ENCODE results near the gene COTL1.

The COTL1 gene

GRCh38 chr16:84617791-84618580 lies at the start of gene COTL1:
Gene COTL1 (minus strand): TSS chr16:84618078. CDS start chr16:84617914, 164 bp downstream.
- DNase-seq, result peak; percentile 74

GRCh38 chr16:84665843-84666242 lies 48.0 kb upstream of the COTL1 start:
- DNase-seq, result no peak

GRCh38 chr16:84665359-84665758 lies 47.5 kb upstream of the COTL1 start:
- no peak for DNase-seq

GRCh38 chr16:84663433-84664101 lies 45.7 kb upstream of the COTL1 start:
- no peak for DNase-seq

DNA sequence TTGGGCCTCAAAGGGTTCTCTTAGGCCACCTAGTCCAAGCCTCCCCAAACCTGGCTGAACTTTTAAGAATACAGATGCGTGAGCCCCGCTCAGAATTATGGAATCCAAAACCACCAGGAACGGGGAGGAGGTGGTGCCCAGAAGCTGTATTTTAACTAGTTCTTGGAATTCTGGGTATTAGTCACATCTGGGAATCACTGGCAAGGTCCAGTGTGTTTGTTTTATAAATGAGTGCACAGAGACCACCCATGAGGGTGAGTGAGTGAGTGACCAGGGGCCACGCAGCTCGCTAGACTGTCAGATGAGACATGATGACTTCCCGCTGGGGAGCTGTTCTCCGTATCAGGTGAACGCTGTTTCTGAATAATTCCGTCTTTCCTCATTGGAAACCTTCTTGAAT lies 44.6 kb upstream of the COTL1 start:
- no peak for DNase-seq

GRCh38 chr16:84661418-84662060 lies 43.7 kb upstream of the COTL1 start:
- no peak for DNase-seq

GRCh38 chr16:84660973-84661372 lies 43.1 kb upstream of the COTL1 start:
- no peak for DNase-seq

GRCh38 chr16:84659656-84660300 lies 41.9 kb upstream of the COTL1 start:
- DNase-seq, result no peak

GRCh38 chr16:84658690-84659089 lies 40.8 kb upstream of the COTL1 start:
- no peak for DNase-seq

DNA sequence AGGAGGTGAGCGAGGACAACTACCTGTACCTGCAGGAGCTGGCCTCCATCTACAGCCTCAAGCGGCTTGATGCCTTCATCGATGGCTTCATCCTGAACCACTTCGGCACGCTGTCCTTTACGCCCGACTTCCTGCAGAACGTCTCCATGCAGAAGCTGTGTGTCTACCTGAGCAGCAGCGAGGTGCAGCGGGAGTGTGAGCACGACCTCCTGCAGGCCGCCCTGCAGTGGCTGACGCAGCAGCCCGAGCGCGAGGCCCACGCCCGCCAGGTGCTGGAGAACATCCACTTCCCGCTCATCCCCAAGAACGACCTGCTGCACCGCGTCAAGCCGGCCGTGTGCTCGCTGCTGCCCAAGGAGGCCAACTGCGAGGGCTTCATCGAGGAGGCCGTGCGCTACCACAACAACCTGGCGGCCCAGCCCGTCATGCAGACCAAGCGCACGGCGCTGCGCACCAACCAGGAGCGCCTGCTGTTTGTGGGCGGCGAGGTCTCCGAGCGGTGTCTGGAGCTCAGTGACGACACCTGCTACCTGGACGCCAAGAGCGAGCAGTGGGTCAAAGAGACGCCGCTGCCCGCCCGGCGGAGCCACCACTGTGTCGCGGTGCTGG lies 39.5 kb upstream of the COTL1 start:
- no peak for DNase-seq

- no peak for DNase-seq
Measured at GRCh38 chr16:84656649-84657048, 38.8 kb upstream of the COTL1 start.

GRCh38 chr16:84654998-84655397 lies 37.1 kb upstream of the COTL1 start:
- DNase-seq, result no peak

DNA sequence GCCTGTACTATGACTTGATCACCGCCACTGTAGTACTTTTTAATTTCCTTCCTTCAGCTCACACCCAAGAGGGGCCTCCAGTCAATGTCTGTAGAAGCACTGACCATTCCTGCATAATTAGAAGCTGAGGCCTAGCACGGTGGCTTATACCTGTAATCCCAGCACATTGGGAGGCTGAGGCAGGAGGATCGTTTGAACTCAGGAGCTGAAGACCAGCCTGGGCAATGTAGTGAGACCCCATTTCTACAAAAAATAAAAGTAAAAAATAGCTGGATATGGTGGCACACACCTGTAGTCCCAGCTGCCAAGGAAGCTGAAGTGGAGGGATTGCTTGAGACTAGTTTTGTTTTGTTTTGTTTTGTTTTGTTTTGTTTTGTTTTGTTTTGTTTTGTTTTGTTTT lies 36.4 kb upstream of the COTL1 start:
- DNase-seq, result no peak

DNA sequence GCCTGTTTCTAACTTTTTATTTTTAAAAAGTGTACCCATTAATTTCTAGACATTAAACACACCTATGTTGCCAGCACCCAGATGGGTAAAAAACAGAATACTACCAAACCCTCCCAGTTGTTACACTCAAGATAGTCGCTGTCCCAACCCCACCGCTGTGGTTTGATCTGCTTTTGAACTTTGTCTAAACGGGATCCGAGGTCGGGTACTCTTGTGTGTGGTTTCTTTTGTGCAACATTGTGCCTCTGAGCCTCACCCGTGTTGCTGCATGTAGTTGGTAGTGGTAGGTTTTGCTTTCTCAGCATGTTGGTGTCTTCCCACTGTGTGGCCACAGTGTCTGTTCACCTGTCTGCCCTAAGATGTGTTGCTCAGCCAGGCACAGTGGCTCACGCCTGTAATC lies 34.7 kb upstream of the COTL1 start:
- no peak for DNase-seq

GRCh38 chr16:84650062-84650991 lies 32.4 kb upstream of the COTL1 start:
- no peak for DNase-seq

GRCh38 chr16:84649511-84649861 lies 31.6 kb upstream of the COTL1 start:
- DNase-seq, result no peak

- no peak for DNase-seq
Measured at GRCh38 chr16:84648595-84649510, 31.0 kb upstream of the COTL1 start.

- DNase-seq, result peak; percentile 5
Measured at GRCh38 chr16:84647828-84648594, 30.1 kb upstream of the COTL1 start, which contains the start of gene KLHL36. Gene KLHL36 (plus strand): TSS chr16:84648511. CDS start chr16:84650868, 2,357 bp downstream.

DNA sequence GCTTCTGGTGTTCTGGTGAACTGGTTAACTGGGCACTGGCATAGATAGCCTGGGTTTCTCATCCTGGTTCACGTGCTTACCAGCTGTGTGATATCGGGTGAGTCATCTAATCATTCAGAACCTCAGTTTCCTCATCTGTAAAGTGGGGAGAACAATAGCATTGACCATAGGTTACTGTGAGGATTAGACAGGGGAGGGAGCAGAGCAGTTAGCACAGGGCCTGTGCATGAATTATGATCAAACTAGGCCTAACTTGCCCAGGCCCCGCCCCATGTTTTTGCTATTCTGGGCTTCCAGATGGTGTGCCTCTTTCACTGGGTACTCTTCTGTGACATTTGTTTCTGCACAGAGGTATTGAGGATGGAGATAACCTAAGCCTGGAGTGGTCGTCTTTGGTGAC lies 25.8 kb upstream of the COTL1 start:
- DNase-seq, result no peak

DNA sequence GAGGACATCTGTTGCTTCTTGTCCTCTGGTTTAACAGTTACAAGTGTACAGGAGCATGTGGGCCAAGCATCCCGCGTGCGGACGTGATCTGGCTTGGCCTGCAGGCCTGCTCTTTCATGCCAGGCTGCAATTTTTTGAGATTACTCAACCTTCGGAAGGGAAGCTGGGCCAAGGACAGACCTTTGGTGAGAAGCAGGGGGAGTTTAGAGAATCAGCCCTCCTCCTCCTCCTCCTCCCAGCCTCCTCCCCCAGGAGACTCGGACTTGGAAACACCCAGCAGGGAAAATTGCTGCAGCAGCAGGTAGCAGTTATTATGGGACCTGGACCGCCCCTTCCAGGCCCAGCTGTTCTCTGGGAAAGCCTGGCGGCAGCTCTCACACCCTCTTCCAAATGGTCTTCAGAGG lies 25.3 kb upstream of the COTL1 start:
- DNase-seq, result peak; percentile 24

All from NCI-H2227 treated with DMSO at 0.1 percent for 48 hours (cell line).